K562 (cell line): ENCODE data around the gene DHCR7. TPM values are rescaled to one million over a fixed set of nuclear protein-coding genes. Genes with fewer than 3 reads are reported as not detected.
A peak's percentile ranks its signal among the peaks of the same experiment; 100 is the strongest.

Source experiments
- ATAC-seq: fragments of 200-7000 bp; cut with Tn5 transposase; 3 replicates; pipeline ENCODE4 v1.9.1; 2020; ENCODE audit warnings: moderate library complexity
- BruUV-seq: library from RNA; stranded (reverse); fragments of 400-500 nt; replicated peaks from 2 replicates; lab custom pipeline; 2021; lab: Mats Ljungman, UMichigan
- CTCF ChIA-PET: fragments of 300-600 bp; formaldehyde crosslinking; extraction: SDS; loops from one replicate; lab custom pipeline; 2021; ENCODE audit warnings: low intra/inter-chr PET ratio; lab: Yijun Ruan, JAX
- POLR2A ChIA-PET: fragments of 300-600, 350-650 bp; sonication (Branson Sonifier 250); formaldehyde crosslinking; extraction: SDS; loops from one replicate; lab custom pipeline; 2021; ENCODE audit warnings: antibody characterized with exemption, inconsistent platforms; lab: Yijun Ruan, JAX
- DNase-seq, 4 experiments: peaks; one replicate each; pipeline versions ENCODE4 v3.0.0 to v3.0.0-alpha.2; 2011 to 2018; ENCODE audit warnings: low spot score in 3 of 4, mixed read lengths in 3 of 4; ENCODE audit errors: extremely low read depth in 1 of 4
- FAIRE-seq: peaks from 2 replicates; lab custom pipeline; 2011; peaks lifted over from hg19 to GRCh38; lab: Jason Lieb, UNC
- H2AFZ ChIP-seq: 2 replicates; pipeline ENCODE4 v1.6.0; 2011; ENCODE audit warnings: low read depth, low read length, control low read depth, inconsistent platforms
- H3K27ac ChIP-seq: fragments of 200-600 bp; 3 replicates; pipeline ENCODE4 v1.8.0; 2011; ENCODE audit warnings: low read depth, mild to moderate bottlenecking, control low read depth, inconsistent platforms, low read length, moderate library complexity, mixed read lengths; ENCODE audit errors: extremely low read depth
- H3K27me3 ChIP-seq, 2 experiments: fragments of 300-600 bp in 1 of 2; 2 replicates in 1 of 2; 3 replicates in 1 of 2; pipeline versions ENCODE4 v1.6.0 to v1.8.0; 2011; ENCODE audit warnings: inconsistent platforms in 2 of 2, low read length in 2 of 2, mild to moderate bottlenecking in 1 of 2, mixed read lengths in 1 of 2, moderate library complexity in 1 of 2; ENCODE audit not compliant: control insufficient read depth in 2 of 2, insufficient read depth in 2 of 2
- H3K36me3 ChIP-seq: fragments of 300-600 bp; 3 replicates; pipeline ENCODE4 v1.8.0; 2011; ENCODE audit warnings: mild to moderate bottlenecking, low read length, inconsistent platforms; ENCODE audit not compliant: control insufficient read depth, insufficient read depth
- H3K4me1 ChIP-seq, 2 experiments: fragments of 200-600 bp in 1 of 2; replicated peaks in 1 of 2; 2 replicates in 1 of 2; 3 replicates in 1 of 2; pipeline versions ENCODE4 v1.5.1 to v1.8.0; 2011; ENCODE audit warnings: inconsistent platforms in 2 of 2, low read length in 2 of 2, mild to moderate bottlenecking in 1 of 2, mixed read lengths in 1 of 2, moderate library complexity in 1 of 2; ENCODE audit not compliant: control insufficient read depth in 2 of 2, insufficient read depth in 2 of 2
- H3K4me2 ChIP-seq: 2 replicates; pipeline ENCODE4 v1.6.1; 2011; ENCODE audit warnings: low read length, control low read depth, inconsistent platforms, mixed read lengths; ENCODE audit not compliant: insufficient read depth
- H3K4me3 ChIP-seq: fragments of 200-600 bp; sonication (generic), shearing (Covaris generic); 2 replicates; pipeline ENCODE4 v1.5.1; 2016; ENCODE audit warnings: control low read depth, inconsistent platforms
- H3K79me2 ChIP-seq: fragments of 200-600 bp; 3 replicates; pipeline ENCODE4 v1.8.0; 2011; ENCODE audit warnings: low read length, inconsistent platforms; ENCODE audit not compliant: control insufficient read depth, insufficient read depth
- H3K9ac ChIP-seq, 2 experiments: 2 replicates each; pipeline versions ENCODE4 v1.6.0 to v1.6.1; 2011; ENCODE audit warnings: low read depth in 2 of 2, low read length in 2 of 2, control low read depth in 1 of 2, inconsistent platforms in 1 of 2, mild to moderate bottlenecking in 1 of 2, mixed read lengths in 1 of 2; ENCODE audit not compliant: insufficient read depth in 1 of 2
- H3K9me1 ChIP-seq: one replicate; pipeline ENCODE4 v1.6.0; 2011; ENCODE audit warnings: inconsistent platforms, mild to moderate bottlenecking, low read length, moderate library complexity; ENCODE audit not compliant: control insufficient read depth, insufficient read depth
- H3K9me3 ChIP-seq: replicated peaks from 2 replicates; pipeline ENCODE4 v1.5.1; 2011; ENCODE audit warnings: low read depth, low read length, inconsistent platforms; ENCODE audit not compliant: control insufficient read depth, insufficient read depth
- H4K20me1 ChIP-seq: replicated peaks from 2 replicates; pipeline ENCODE4 v1.6.1; 2011; ENCODE audit warnings: low read length, inconsistent platforms, mixed read lengths; ENCODE audit not compliant: control insufficient read depth, insufficient read depth
- DACH1 ChIP-seq: fragments of 450-650 bp; IDR thresholded peaks from 2 replicates; pipeline ENCODE4 v1.6.1; 2018; ENCODE audit not compliant: partially characterized antibody
- FOXP4 ChIP-seq: sonication (generic); formaldehyde crosslinking; IDR thresholded peaks from 2 replicates; pipeline ENCODE4 v1.8.0; 2022; ENCODE audit warnings: mild to moderate bottlenecking, missing genetic modification reagents, borderline replicate concordance
- HCFC1 ChIP-seq: IDR thresholded peaks from 2 replicates; pipeline ENCODE4 v1.6.1; 2012; ENCODE audit warnings: low read depth, low read length, improper control_type of control experiment
- L3MBTL2 ChIP-seq: fragments of 450-650 bp; IDR thresholded peaks from 2 replicates; pipeline ENCODE4 v1.6.1; 2016; ENCODE audit warnings: mild to moderate bottlenecking, moderate library complexity
- PKNOX1 ChIP-seq: fragments of 450-650 bp; IDR thresholded peaks from 2 replicates; pipeline ENCODE4 v1.6.1; 2016
- ZNF184 ChIP-seq: sonication (generic); formaldehyde crosslinking; IDR thresholded peaks from 2 replicates; pipeline ENCODE4 v1.5.0; 2020; ENCODE audit warnings: missing genetic modification reagents
- ZNF717 ChIP-seq: fragments of 250-450 bp; sonication (Bioruptor Pico); IDR thresholded peaks from 2 replicates; pipeline ENCODE4 v1.5.0; 2021
- ZSCAN29 ChIP-seq: fragments of 450-650 bp; IDR thresholded peaks from 2 replicates; pipeline ENCODE4 v1.6.1; 2017
- WGBS: fragments of 100-300 bp; shearing (Covaris generic); methylation state at CpG from one replicate; pipeline ENCODE4 v1.1.6; 2016; ENCODE audit warnings: low coverage, mixed read lengths; ENCODE audit not compliant: insufficient coverage; ENCODE audit errors: missing lambda C conversion rate; 5-methylcytosine and 5-hydroxymethylcytosine counted together
- in situ Hi-C: fragments of 300-500 bp; cut with MboI; formaldehyde crosslinking; loops from 4 replicates; pipeline ENCODE4 v1.15.0; 2018; ENCODE audit warnings: inconsistent platforms, mixed read lengths
- intact Hi-C: fragments of 100-400 bp; cut with micrococcal nuclease; formaldehyde crosslinking; loops from 2 replicates; pipeline ENCODE4 v1.14.2; 2022
- polyA plus RNA-seq, 8 experiments: library from polyadenylated mRNA; depleted of rRNA in 4 of 8; stranded (reverse) in 5 of 8; unstranded in 3 of 8; fragments of >200 nt; fragmentation: Nextera tagmentation in 2 of 8; fragmentation: Illumina TruSeq in 1 of 8; extraction: Ambion mirVana in 2 of 8; extraction: Trizol in 1 of 8; gene quantifications; 2 replicates each; pipeline versions ENCODE4 v1.2.1 to v1.2.3, GENCODE V29; 2011 to 2014; ENCODE audit warnings: inconsistent platforms in 1 of 8, missing spikeins in 1 of 8
- total RNA-seq, 7 experiments: library from RNA; depleted of rRNA in 6 of 7; stranded (reverse); fragments of >200 nt in 6 of 7; fragmentation: Illumina TruSeq in 2 of 7; extraction: Trizol in 2 of 7; gene quantifications; 2 replicates each; pipeline versions ENCODE4 v1.2.1 to v1.2.3, GENCODE V29; 2011 to 2021; ENCODE audit warnings: low replicate concordance in 1 of 7

The DHCR7 gene
- total and polyA plus RNA-seq, 9 of the 15 experiments (the other 6 are each of a cell fraction or from before 2014, with no cell fraction given): 8.4 to 192 (median 82.4) TPM

- TF ChIP-seq DACH1: no peak
- TF ChIP-seq ZNF717 (CRISPR knock-in tag): no peak
These were observed 47.4 kb upstream of the DHCR7 start (continued) for GRCh38 chr11:71495286-71496230.

GRCh38 chr11:71491940-71492339 is 43.7 kb upstream of the DHCR7 start:
- H3K9me3 ChIP-seq: no peaks in the 10 kb centered on the region
- H3K27me3 ChIP-seq: no peaks in the 10 kb centered on the region
- no peaks in the 10 kb centered on the region for H3K79me2 ChIP-seq
- peak overlapping the region in 1 of 2 experiments; percentile 5; a peak in 1 of 4 replicates for H3K9ac ChIP-seq
- H4K20me1 ChIP-seq: no peaks in the 10 kb centered on the region
- 83% methylated on average over 8 of the region's 9 CpGs for WGBS
- no peaks in the 10 kb centered on the region for H3K9me1 ChIP-seq
- ATAC-seq: no peak
- H2AFZ ChIP-seq: no peak overlapping the region
- no peak overlapping the region for H3K4me3 ChIP-seq
- no peak overlapping the region for H3K4me2 ChIP-seq
- no TSS peak for BruUV-seq
- in situ Hi-C loops: no loop called here
- no peak for FAIRE-seq
- peaks cover 39% of the 10 kb centered on the region; the same call in 2 of the 3 replicates for H3K36me3 ChIP-seq
- CTCF ChIA-PET: no interaction called here
- DNase-seq: no peak
- POLR2A ChIA-PET: no interaction called here
- intact Hi-C loops: no loop called here
- H3K27ac ChIP-seq: no peak overlapping the region
- H3K4me1 ChIP-seq: peaks cover 6 to 17% of the 10 kb centered on the region in 2 experiments; a peak in 4 of 5 replicates
- no peak for TF ChIP-seq FOXP4 (CRISPR knock-in tag)
- no peak for TF ChIP-seq ZNF184 (CRISPR knock-in tag)
- no peak for TF ChIP-seq ZSCAN29
- no peak for TF ChIP-seq PKNOX1
- no peak for TF ChIP-seq L3MBTL2
- no peak for TF ChIP-seq HCFC1
